Stimulated activated CD8-positive, alpha-beta memory T cell treated with anti-CD3 and anti-CD28 coated beads, Interleukin-7, amount 100 ng/mL, for 48 hours (primary cell): ENCODE results near the gene ZNF319.
"Not testable (repeated sequence)": the region's sequence is repeated elsewhere in the genome, so short reads cannot be mapped to it uniquely, and the experiment has no call there.

Source experiments
- DNase-seq, 2 donors: peaks; one replicate each; pipeline ENCODE4 v3.0.0-alpha.2; 2020; ENCODE audit warnings: low read depth in 1 of 2; ENCODE audit errors: extremely low read depth in 1 of 2

The ZNF319 gene

GRCh38 chr16:57979006-57979585 is 21.4 kb downstream of the ZNF319 start:
- no peak for DNase-seq

- DNase-seq: not testable (repeated sequence)
These were observed 22.4 kb downstream of the ZNF319 start for GRCh38 chr16:57978070-57978465.

- DNase-seq: no peak
These were observed 22.9 kb downstream of the ZNF319 start for GRCh38 chr16:57977418-57978069.

GRCh38 chr16:57976331-57976796 is 24.1 kb downstream of the ZNF319 start:
- no peak for DNase-seq

GRCh38 chr16:57972306-57972705 is 28.2 kb downstream of the ZNF319 start:
- DNase-seq: no peak

GRCh38 chr16:57971848-57972247 is 28.6 kb downstream of the ZNF319 start:
- DNase-seq: no peak

GRCh38 chr16:57970970-57971369 is 29.5 kb downstream of the ZNF319 start, which contains the start of gene CNGB1:
Gene CNGB1 (minus strand): TSS chr16:57971128. CDS start chr16:57967286, 3,842 bp downstream.
- DNase-seq: no peak

GRCh38 chr16:57970319-57970718 is 30.2 kb downstream of the ZNF319 start:
- DNase-seq: no peak

- DNase-seq: no peak
These were observed 30.9 kb downstream of the ZNF319 start for GRCh38 chr16:57969451-57970123.

GRCh38 chr16:57967916-57968315 is 32.6 kb downstream of the ZNF319 start:
- no peak for DNase-seq

- no peak for DNase-seq
These were observed 33.5 kb downstream of the ZNF319 start for GRCh38 chr16:57966986-57967385.

GRCh38 chr16:57966204-57966771 is 34.2 kb downstream of the ZNF319 start:
- no peak for DNase-seq

GRCh38 chr16:57964157-57964700 is 36.2 kb downstream of the ZNF319 start:
- DNase-seq: no peak

GRCh38 chr16:57962756-57963155 is 37.7 kb downstream of the ZNF319 start:
- no peak for DNase-seq

- no peak for DNase-seq
These were observed 38.4 kb downstream of the ZNF319 start for GRCh38 chr16:57962046-57962445.

- DNase-seq: no peak
These were observed 38.9 kb downstream of the ZNF319 start for GRCh38 chr16:57961538-57961937.

GRCh38 chr16:57960826-57961472 is 39.5 kb downstream of the ZNF319 start:
- no peak for DNase-seq

GRCh38 chr16:57960310-57960709 is 40.2 kb downstream of the ZNF319 start:
- DNase-seq: no peak

GRCh38 chr16:57959804-57960203 is 40.7 kb downstream of the ZNF319 start:
- no peak for DNase-seq

GRCh38 chr16:57959121-57959520 is 41.4 kb downstream of the ZNF319 start:
- no peak for DNase-seq

GRCh38 chr16:57958544-57958943 is 41.9 kb downstream of the ZNF319 start:
- no peak for DNase-seq
